ENCODE data around the gene RTF1. TPM values are rescaled to one million over a fixed set of nuclear protein-coding genes. Genes with fewer than 3 reads are reported as not detected.

The RTF1 gene
- total RNA-seq, 1 donor, result 29.5 TPM

DNA sequence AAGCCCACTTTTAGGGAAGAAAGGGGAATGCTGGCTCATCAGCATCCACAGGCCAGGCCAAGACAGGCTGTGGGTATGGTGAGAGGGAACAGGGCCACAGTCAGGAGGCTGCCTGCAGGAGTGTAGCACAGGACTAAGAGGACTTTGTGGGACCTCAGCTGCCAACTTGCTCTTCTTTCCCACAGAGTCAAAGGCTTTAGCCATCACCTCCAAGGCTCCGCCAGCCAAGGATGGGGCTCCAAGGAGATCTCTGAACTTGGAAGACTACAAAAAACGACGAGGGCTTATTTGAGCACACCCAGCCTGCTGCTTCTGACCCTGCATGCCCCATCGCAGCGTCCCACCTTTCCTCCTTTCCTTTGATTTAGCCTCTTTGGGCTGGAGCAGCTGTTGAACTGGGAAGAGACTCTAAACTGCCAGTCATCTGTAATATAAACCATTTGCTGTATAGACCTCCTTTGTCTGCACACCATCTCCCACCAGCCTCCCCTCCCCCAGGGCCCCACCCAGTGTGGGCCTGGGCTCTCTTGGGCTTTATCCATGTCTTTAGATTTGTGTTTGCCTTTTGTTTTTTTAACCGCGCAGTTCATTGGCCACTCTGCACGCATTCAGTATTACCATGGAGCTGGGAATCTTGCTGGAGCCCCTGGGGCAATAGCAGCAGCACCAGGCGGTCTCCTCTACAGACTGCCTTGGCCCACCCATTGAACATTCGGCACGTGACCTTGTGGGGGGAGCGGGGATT, 63.7 kb downstream of the RTF1 start:
- no peak for DNase-seq (ENCODE audit: low read depth)

GRCh38 chr15:41482110-41482877, 65.4 kb downstream of the RTF1 start:
- no peak for TF ChIP-seq CTCF (IDR thresholded peaks at IDR 0.05; ENCODE audit: insufficient read depth, low read length)
- H3K4me3 ChIP-seq (ENCODE audit: low read depth, low read length), result no peak overlapping the region
- DNase-seq (ENCODE audit: low read depth), result no peak

More for the DNA sequence above, 63.7 kb downstream of the RTF1 start:
- no peak overlapping the region for H3K4me3 ChIP-seq (ENCODE audit: low read depth, low read length)
- TF ChIP-seq CTCF (IDR thresholded peaks at IDR 0.05; ENCODE audit: insufficient read depth, low read length), result no peak

GRCh38 chr15:41483115-41483514, 66.2 kb downstream of the RTF1 start:
- no peak overlapping the region for H3K4me3 ChIP-seq (ENCODE audit: low read depth, low read length)
- DNase-seq (ENCODE audit: low read depth), result no peak
- TF ChIP-seq CTCF (IDR thresholded peaks at IDR 0.05; ENCODE audit: insufficient read depth, low read length), result no peak

DNA sequence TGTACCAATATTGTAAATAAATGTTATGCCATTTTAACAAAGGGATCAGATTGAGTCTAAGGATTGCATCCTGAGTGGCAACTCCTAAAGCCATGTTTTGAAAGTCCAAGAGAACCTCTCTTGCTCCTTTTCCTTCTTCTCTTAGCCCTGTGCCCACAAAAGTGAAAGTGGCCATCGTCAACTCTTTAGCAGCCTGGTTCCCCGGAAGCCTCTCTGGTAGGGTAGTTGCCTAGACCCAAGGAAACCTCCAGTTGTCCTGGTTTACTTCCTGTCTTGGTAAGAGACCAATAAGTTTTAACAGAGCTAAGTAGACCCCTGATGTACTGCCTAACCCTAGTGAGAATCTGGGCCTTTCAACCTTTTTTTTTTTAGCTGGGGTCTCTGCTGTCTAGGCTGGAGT, 66.6 kb downstream of the RTF1 start:
- H3K4me3 ChIP-seq (ENCODE audit: low read depth, low read length), result no peak overlapping the region
- no peak for DNase-seq (ENCODE audit: low read depth)
- TF ChIP-seq CTCF (IDR thresholded peaks at IDR 0.05; ENCODE audit: insufficient read depth, low read length), result no peak

DNA sequence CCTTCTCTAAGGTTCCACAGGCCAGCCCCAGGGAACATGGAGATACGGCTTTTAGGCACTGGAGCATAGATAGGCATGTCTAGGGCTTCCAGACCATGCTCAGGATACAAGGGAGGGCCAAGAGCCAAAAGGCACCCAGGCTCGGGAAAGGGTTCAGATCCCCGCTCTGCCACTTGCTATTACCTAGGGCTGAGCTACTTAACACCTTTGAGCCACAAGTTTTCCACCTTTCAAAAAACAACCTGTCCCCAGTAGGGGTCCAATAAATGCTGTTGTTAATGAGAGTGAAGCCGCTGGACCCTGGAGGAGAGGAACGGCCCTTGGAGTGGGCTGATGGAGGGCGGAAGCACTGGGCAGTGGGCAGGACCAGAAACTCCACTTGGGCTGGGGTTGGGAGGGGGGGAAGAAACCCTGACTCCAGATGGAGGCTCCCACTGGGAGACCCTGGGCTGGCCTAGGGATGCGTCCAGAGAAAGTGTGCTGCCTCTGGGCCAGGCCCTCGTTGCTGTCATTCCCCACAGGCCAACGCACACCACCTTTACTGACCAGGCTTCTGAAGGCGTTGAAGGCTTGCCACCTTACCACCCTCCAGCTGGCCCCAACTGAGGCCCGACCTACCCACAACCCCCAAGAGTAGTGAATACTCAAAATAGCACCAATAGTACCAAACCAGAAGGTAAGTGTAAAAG, 68.2 kb downstream of the RTF1 start:
- DNase-seq (ENCODE audit: low read depth), result no peak
- TF ChIP-seq CTCF (IDR thresholded peaks at IDR 0.05; ENCODE audit: insufficient read depth, low read length), result no peak
- no peak overlapping the region for H3K4me3 ChIP-seq (ENCODE audit: low read depth, low read length)

DNA sequence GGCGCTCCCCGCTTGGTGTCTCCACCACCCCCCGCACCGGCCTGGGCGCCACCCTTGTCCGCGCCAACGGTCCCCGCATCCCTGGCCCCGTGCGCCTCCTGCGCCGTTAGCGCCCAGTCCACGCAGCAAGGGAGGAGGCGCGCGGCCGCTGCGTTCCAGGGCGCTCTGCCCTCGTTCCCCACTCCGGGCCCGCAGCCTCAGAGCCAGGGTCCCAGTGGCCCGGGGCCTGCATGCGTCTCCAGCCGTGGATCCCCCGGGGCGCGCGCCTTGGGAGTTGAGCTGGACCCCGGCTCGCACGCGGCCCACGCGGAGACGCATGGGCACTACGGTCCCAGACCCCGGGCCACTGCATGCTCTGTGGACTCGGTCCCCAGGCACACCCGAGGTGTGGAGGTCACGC, 69.4 kb downstream of the RTF1 start:
- no peak for TF ChIP-seq CTCF (IDR thresholded peaks at IDR 0.05; ENCODE audit: insufficient read depth, low read length)
- H3K4me3 ChIP-seq (ENCODE audit: low read depth, low read length), result no peak overlapping the region
- DNase-seq (ENCODE audit: low read depth), result no peak
